NCI-H2081 treated with DMSO at 0.1 percent for 48 hours (cell line): ENCODE data around the gene C3orf20.

ENCODE experiments used
- DNase-seq: peaks from one replicate; lab custom pipeline; 2025; lab: John Stamatoyannopoulos, UW

The C3orf20 gene

DNA sequence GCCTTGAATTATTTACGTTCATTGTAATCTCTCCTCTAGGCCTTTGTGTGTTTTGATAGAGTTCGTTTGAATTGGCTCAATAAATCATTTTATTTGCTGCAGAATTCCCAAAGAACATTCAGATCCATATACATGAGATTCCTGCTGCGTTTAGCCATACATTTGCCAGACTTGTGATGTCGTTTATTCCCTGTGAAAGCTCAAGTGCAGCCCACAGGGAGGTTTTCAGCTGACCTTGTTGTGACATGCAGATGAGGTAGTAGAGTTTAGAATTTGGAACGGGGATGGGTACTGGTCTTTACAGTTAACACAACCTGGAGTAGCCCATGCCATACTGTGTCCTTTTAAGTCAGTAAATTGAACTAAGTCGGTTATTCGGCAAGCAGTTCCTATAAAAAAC lies at the start of gene C3orf20:
Gene C3orf20, plus strand, starts transcription at position 301 of the 400 bp plus-strand sequence. CDS start 7,573 bp downstream, outside the sequence.
- DNase-seq: no peak

DNA sequence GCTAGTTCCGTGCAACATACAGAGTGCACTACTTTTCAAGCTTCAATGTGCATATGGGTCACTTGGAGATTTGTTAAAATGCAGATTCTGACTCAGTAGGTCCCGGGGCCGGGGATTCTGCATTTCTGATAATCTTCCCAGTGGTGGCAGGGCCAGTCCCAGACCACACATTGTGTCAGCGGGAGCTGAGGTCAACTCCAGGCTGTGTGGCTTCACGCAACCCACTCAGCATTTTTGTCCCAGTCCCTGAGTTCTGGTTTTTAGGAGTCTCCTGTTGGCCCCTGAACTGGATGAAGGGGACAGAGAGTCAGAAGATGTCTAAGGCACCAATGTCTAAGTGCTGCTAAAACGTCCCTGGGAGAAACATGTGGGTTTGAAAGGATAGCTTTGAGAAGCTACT lies 49.5 kb upstream of the C3orf20 start:
- no peak for DNase-seq

DNA sequence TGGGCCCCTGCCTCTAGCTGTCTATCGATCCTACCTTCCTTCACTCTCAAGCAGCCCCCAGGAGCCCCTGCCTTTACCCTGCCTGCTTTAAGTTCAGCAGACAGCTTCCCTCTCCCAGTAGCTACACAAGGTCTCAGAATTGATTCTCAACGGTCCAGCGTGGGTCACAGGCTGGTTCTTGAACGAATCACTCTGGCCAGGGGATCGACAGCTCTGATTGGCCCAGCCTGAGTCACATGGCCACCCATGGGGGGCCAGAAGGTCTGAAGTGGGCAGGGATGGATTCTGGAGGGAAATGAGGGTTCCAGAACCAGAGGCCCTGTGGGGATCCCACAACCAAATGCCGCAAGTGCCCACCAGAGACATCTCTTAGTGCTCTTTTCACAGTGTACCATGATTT lies 47.1 kb upstream of the C3orf20 start:
- DNase-seq: no peak

DNA sequence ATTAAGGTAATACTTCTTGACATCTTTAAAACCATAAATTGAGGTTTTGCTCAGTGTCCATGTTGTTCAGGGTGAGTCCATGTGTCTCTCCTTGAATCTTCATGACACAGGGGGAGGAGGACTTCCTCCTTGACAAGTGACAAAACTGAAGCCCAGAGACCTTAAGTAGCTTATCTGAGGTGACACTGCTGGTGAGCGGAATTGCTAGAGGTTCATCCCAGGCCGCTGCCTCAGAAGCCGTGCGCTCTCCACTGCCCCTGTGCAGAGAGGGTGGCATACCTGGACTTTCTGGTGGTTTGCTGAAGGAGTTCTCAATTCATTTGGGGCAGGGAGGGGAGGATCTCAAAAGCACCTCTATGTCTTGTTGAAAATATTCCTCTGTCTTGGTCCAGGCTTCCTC lies 46.5 kb upstream of the C3orf20 start:
- DNase-seq: no peak

DNA sequence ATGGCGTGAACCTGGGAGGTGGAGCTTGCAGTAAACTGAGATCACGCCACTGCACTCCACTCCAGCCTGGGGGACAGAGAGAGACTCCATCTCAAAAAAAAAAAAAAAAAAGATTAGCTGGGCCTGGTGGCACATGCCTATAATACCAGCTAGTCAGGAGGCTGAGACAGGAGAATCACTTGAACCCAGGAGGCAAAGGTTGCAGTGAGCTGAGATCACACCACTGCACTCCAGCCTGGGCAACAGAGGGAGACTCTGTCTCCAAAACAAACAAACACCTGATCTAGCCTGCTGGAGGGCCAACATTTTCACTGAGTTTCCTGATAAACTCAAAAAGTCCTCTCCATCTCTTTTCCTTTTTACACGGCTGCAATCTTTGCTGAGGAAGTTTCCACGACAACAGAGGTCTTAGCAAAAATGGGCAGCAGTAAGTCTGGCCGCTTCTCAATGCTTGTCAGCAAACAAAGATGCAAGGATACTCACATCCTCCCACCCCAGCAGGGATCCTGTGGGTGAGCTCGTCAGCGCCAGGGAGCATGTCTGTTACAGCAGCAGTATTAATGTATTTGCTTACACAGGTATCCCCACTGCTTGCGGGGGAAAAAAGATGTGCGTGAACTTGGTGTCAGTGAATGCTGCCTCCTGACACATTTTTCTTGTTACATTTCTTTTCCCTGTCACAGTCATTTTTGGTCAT lies 44.4 kb upstream of the C3orf20 start:
- DNase-seq: no peak

DNA sequence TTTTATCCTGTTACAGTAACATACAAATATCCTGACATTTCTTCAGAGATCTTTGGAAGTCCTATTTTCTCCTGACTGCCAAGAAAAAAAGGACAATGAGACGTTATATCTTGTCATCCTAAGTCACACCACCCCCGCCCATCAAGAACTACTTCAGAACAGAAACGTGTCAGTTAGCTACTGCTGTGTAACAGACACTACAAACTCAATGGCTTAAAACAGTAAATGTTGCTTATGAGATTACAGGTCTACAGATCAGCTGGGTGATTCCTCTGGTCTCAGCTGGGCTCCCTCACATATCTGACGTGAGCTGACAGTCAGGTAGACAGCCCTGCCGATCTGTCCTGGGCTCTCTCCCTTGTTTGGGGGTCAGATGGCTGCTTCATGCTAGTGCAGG lies 43.8 kb upstream of the C3orf20 start:
- no peak for DNase-seq

DNA sequence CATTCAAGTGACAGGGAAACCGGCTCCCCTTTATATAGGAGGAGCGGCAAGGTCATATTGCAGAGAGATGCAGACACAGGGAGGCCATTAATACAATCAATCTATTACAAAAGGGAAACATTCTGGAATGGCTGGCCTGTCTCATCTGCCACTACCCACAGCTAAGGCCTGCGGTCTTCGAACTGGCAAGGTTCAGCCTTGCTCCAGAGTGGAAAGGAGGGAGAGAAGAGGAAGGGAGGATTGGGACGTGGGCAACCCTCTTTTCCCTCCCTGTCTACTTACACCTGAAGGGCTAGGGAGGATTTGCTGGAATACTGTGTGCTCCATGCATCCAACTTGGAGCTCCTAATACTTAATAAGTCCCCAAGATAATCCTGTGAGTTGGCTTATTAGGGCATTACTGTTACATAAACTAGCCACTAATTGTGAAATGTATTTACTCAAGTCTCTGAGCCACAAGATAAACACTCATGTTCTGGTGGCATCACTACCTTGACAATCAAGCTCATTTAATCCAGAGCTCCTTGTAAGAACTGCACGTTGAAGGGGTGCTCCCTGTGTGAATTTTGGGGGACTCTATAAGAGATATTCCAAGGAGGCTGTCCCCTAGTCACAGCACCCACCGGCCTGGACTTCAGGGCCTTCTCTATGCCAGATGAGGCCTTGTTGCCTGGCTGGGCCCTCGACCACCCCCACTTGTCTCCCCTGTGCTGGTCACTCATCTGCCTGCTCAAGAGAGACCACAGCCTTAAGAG lies 43.1 kb upstream of the C3orf20 start:
- DNase-seq: no peak

DNA sequence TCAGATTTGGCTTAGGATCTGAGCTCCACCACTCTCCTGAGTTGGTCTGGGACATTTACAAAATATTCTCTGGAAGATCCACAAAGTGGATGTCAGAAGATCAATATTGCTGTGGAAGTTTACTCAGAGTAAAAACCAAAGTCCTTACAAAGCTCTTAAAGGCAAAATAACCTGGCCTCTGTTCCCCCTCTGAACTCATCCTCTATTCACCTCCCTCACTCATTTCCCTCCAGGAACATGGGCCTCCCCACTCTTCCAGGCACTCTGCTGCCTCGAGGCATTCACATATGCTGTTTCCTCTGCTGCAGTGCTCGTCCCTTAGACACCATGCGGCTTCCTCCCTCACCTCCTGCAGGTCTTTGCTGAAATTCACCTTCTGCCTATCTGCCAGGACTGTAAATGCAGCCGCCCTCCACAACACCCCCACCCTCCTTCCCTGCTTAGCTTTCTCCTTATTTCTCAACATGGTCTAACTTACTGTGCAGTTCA lies 42.5 kb upstream of the C3orf20 start:
- no peak for DNase-seq

DNA sequence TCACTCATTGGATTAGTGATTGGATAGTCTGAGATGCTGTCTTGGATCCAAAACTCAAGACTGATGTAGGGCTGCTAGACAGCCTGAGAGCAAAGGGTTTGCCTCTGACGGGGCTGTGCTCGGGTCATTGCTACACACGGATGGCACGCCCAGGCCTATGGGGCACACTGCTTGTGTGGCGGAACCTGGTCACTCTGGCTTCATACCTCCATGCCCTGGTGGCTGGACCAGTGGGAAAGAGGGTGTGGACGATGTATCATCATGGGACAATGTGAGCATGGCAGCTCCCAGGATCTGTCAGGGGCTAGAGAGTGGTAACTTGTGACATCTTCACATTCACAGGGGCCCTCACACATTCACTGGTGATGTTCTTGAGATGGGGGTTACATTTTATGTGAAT lies 41.5 kb upstream of the C3orf20 start:
- no peak for DNase-seq

DNA sequence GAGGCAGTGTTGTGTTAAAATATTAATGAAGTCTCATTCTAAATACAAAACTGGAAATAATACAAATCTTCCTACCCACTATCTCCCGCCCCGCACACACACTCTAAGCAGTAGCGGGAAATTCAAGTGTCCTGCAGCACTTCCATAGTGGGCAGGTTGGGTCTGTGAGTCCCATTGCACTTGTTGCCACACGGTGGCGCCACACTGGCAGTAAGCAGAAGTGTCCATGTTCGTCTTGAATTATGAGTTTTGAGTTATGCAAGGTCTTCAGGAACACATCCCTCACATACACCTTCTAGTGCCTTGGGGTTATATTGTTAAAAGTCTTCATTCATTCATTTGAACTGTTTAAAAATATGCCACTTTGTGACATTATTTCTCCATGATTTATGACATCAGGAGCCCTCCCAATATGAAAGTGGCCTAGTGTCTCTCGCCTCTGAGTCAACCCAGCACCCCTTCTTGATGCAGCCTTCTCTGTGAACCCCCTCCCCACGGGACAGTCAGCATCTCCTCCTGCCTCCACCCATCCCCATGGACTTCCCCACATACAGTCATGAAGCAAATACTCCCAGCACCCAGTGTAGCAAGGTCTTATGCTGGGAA lies 41.0 kb upstream of the C3orf20 start:
- DNase-seq: no peak

DNA sequence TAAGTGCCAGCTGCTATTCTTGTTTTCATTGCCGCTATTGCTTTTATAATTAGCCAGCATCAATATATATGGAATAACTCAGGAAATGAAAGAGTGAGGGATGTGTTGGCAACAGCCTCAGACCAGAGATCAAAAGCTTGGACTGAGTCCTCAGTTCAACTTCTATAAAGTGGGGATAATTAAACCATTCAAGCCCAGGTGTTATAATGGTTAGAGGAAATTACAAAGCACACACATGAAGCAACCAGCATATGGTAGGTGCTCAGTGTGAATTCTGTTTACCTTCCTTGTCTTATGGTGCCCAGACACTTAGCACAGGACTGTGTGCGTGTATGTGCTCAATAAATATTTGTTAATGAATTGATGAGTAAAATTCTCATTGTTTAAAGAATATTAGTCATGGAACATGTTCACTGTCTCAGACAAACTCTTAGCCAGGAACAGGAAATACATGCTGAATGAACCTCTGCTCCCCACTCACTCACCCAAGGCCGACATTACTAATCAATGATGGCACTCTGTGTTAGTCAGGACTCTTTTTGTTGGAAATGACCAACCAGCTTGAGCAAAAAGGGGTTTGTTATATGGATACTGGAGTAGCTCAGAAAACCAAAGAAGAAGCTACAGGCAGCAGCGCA lies 40.1 kb upstream of the C3orf20 start:
- peak; percentile 88 for DNase-seq

DNA sequence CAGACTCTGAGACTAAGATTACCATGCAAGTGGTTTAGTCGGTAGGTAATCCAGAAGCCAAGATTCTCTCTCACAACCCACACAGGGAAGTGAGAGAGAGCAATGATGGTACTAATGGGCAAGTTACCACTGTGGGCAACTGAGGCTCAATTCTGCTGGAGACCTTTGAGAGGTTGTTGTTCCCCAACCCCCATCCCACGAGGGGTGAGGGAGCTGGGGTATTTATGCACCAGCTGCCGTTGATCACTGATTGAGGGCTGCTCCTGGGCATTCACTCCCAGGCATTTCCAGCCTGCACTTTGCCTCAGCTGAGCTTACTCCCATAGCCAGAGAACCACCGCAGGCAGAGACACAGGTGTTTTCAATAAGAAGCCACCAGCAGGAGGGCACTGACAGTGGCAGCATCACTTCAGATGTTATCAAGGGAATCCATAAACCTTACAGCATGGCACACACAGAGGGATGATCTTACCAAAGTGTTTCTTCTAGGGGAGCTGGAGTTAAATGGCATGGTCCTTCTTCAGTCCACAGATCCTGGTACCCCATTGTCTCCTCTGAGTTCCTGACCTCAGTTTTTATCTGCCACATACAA lies 38.3 kb upstream of the C3orf20 start:
- DNase-seq: no peak

DNA sequence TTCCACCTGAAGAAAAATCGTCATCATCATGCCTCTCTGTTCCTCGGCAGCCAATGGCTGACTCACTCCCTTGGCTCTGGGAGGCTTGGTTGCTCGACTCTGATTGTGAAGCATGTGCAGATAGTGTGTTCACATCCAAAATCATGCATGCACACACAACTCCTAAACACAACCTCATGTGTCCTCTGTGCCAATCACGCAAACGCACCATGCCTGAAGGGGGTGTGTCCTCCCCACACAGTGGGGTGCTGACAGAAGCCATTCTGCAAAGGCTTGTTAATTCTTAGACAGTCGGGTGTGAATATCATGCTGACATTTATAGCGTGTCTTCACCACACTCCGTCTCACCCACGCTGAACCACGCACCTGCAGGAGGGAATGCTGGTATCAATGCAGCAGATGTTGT lies 34.8 kb upstream of the C3orf20 start:
- no peak for DNase-seq

DNA sequence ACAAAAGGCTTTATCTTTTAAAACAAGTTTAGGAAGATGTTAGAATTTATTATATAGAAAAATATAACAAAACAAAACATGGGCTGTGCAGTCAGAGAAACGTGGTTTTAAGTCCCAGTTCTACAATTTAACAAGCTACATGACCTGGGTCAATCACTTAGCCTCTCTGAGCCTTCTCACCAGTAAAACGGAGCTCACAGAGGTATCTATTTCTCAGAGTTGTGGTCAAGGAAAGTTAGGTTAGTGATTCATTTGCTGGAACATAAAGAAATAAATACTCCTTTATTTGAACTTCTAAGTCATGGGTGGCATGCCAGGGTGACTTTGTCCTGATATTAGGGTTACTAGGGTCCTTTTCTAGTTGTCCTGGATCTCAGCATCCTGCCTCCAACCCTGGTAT lies 34.2 kb upstream of the C3orf20 start:
- no peak for DNase-seq

DNA sequence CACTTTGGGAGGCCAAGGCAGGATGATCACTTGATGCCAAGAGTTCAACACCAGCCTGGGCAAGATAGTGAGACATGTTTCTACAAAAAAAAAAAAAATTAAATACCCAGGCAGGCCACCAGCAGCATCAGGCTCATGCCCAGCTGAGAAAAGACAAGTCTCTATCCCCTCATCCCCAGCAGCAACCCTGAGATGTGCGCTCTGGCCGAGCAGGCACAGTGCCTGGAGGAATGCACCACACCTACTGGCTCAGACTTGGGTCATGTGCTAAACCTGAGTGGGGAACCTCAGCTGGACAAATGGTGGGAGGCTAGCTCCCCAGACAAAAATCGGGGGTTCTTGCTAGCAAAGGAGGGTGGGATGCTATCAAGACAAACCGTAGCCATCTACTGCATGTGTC lies 33.6 kb upstream of the C3orf20 start:
- DNase-seq: no peak

DNA sequence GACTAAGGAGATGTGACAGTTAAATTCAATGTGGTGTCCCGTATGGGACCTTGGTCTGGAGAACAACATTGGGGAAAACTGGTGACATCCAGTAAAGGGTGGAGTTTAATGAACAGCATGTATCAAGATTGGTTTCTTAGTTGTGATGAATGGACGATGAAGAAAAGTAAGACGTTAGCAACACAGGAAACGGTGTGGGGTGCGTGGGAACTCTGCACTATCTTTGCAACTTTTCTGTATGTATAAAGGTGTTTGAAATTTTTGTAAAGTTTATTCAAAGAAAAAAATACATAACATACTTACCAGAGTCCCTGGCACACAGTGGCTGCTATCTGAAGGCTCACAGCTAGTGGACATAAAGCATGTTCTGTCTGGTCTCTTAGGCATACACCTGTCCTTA lies 29.5 kb upstream of the C3orf20 start:
- no peak for DNase-seq

DNA sequence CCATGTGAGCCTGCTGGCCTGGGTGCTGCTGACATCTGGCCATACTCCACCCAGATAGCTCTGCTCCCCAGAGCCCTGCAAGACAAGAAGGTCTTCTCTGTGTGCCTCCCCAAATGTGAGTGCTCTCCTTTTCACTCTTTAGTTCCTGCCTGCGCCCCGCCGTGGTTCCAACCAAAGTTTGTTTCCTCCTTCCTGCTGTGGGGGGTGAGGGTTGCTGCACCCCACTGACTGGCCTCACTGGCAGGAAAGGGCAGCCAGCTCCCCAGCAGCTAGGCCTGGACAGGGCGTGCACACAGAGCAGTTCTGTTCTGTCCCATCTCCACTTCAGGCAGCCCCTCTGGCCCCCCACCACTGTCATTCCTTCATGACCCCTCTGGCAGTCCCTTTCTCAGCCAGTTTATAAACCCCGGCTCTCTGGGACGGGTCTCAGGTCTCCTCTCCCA lies 28.8 kb upstream of the C3orf20 start:
- DNase-seq: no peak

DNA sequence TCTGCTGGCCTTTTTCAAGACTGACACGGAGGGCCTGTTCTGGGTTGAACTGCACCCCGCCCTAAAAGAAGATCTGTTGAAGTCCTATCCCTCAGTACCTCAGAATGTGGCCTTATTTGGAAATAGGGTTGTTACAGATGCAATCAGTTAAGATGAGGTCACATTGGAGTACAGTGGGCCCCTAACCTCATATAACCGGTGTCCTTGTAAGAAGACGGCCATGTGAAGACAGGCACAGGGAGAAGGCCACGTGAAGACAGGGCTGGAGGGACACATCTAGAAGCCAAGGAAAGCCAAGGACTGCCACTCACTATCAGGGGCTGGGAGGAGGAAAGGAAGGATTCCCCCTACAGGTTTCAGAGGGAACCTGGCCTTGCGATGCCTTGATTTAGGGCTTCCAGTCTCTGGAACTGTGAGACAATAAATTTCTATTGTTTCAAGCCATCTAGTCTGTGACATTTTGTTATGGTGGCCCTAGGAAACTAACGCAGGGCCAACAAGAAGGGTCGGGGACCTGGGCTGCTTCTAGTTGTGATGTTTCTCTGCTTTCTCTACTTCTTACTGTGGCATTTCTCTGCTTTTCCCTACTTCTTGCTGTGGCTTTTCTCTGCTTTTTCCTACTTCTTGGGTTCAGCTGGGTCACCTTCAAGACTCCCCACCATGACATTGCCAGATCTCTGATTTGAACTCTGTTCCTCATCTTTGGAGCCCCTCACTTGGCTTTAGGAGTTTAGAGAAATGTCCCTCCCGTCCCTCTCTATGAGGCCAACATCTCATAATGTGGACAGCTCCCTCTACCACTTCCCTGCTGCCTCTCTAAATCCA lies 28.1 kb upstream of the C3orf20 start:
- DNase-seq: no peak

DNA sequence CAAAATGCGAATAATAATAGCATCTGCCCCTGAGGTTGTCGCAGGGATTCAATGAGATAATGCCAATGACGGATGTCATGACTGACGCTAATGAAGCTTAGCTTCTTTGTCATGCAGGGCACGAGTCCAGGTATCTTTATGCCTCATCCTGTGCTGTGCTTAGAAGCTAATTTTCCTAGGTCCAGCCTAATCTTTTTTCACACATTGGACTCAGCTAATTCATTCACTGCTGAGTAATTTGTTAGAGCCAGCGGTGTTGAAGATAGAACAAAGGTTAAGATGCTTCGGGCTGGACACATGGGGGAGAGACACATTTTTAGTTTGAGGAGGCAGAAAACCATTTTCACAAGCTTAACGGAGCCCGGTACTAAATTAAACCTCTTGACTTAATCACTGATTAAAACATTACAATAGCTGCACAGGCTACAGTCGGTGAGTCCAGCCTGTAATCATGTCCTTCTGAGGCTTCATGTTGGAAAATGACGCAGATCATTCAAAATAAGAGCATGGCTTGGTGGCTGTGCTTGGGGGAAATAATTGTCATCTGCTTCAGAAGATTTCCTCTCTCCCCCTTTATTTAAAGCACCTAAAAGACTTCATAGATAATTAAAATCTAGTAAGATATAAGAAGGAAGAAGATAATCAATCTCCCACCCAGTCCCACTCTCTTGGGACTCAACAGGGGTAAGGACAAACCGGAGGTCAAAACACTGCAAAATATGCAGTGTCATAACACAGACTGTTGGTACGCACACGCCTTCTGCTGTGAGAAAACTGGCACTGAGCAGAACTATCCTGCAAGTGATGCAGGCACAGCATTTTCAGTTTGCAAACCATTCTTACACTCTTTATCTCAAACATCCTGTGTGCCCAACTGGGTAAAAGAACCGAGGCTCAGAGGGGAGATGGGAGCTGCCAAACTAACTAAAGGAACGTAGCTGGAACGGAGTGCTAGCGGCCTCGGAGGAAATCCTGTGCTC lies 26.7 kb upstream of the C3orf20 start:
- no peak for DNase-seq

DNA sequence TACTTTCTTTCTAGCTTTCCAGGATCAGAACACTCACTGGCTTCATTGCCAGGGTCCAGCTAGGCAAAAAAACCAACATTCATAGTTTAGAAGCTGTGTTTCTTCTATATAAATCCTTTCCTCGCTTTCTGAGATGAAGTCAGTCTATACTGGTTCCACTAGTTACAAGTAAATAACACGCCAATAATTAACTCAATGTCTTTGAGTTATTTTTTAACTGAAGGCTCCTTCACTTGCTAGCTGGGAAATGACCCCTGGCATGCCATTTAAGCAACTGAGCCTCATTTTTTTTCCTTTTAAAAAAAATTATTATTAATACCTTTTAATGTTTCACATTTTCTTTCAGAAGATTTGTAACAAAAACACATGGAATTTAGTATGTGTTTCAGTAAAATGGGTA lies 25.5 kb upstream of the C3orf20 start:
- DNase-seq: no peak
